Karpas-422 (cell line): ENCODE measurements around the gene A1CF. TPM values are rescaled to one million over a fixed set of nuclear protein-coding genes. Genes with fewer than 3 reads are reported as not detected.
"Not testable (repeated sequence)": the region's sequence is repeated elsewhere in the genome, so short reads cannot be mapped to it uniquely, and the experiment has no call there.

Experiments
- DNase-seq: peaks from one replicate; pipeline ENCODE4 v3.0.0-alpha.2; 2015
- H2AFZ ChIP-seq: fragments of 200-600 bp; sonication (generic); 2 replicates; pipeline ENCODE4 v1.6.1; 2014; ENCODE audit warnings: antibody characterized with exemption, low read length, mixed read lengths
- H3K27ac ChIP-seq: fragments of 200-600 bp; sonication (generic); 2 replicates; pipeline ENCODE4 v1.5.1; 2014; ENCODE audit warnings: mild to moderate bottlenecking, low read length, moderate library complexity
- H3K27me3 ChIP-seq: fragments of 200-600 bp; sonication (generic); 2 replicates; pipeline ENCODE4 v1.6.1; 2014; ENCODE audit warnings: low read length, mixed read lengths
- H3K36me3 ChIP-seq: fragments of 200-600 bp; sonication (generic); 2 replicates; pipeline ENCODE4 v1.6.1; 2014; ENCODE audit warnings: low read length, mixed read lengths; ENCODE audit not compliant: insufficient read depth
- H3K4me1 ChIP-seq: fragments of 200-600 bp; sonication (generic); 2 replicates; pipeline ENCODE4 v1.6.1; 2014; ENCODE audit warnings: mild to moderate bottlenecking, low read length, mixed read lengths
- H3K4me2 ChIP-seq: fragments of 200-600 bp; sonication (generic); 2 replicates; pipeline ENCODE4 v1.6.1; 2014; ENCODE audit warnings: low read length, low read depth, mild to moderate bottlenecking; ENCODE audit not compliant: poor library complexity, severe bottlenecking
- H3K4me3 ChIP-seq: fragments of 200-600 bp; sonication (generic); 2 replicates; pipeline ENCODE4 v1.5.1; 2014; ENCODE audit warnings: mild to moderate bottlenecking, antibody characterized with exemption, low read length, mixed read lengths
- H3K79me2 ChIP-seq: fragments of 200-600 bp; sonication (generic); 2 replicates; pipeline ENCODE4 v1.6.1; 2014; ENCODE audit warnings: mild to moderate bottlenecking, low read length, mixed read lengths
- H3K9ac ChIP-seq: fragments of 200-600 bp; sonication (generic); 2 replicates; pipeline ENCODE4 v1.6.0; 2014; ENCODE audit warnings: low read length
- H3K9me2 ChIP-seq: fragments of 200-600 bp; sonication (generic), shearing (Covaris generic); replicated peaks from 2 replicates; pipeline ENCODE4 v1.6.0; 2014; ENCODE audit warnings: mild to moderate bottlenecking, low read length, moderate library complexity; ENCODE audit not compliant: insufficient read depth
- H3K9me3 ChIP-seq: fragments of 300-700, 200-600 bp; sonication (generic); 2 replicates; pipeline ENCODE4 v1.6.1; 2014; ENCODE audit warnings: low read length, mixed read lengths
- H4K20me1 ChIP-seq: fragments of 200-600 bp; sonication (generic); 2 replicates; pipeline ENCODE4 v1.6.1; 2014; ENCODE audit warnings: mild to moderate bottlenecking, antibody characterized with exemption, low read length, low read depth; ENCODE audit not compliant: insufficient read depth
- total RNA-seq: library from RNA; depleted of rRNA; stranded (reverse); fragments of >200 nt; shearing (Covaris generic); gene quantifications from 2 replicates; pipeline ENCODE4 v1.2.3, GENCODE V29; 2014; ENCODE audit warnings: low replicate concordance

A1CF gene
- total RNA-seq, 1 experiment from 2014 or later = not detected

DNA sequence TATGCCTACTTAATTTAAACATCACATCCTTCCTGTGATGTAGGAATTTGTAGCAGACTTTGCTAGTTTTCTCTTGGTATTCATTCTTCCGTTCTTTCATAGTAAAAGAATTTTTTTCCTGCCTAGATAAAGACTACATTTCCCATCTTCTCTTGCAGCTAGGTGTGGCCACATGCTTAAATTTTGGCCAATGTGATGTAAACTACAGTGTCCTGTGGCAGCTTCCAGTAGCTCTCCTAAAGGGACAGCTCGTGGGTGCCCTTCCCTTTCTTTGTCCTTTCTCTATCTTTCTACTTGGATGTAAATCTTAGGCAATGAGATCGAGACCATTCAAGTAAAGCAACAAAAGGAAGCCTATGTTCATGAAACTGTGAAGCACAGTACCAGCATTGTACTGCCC is 87.1 kb downstream of the A1CF start:
- no peak for DNase-seq
- H4K20me1 ChIP-seq = no peaks in the 10 kb centered on the region
- no peak overlapping the region for H2AFZ ChIP-seq
- H3K79me2 ChIP-seq = no peaks in the 10 kb centered on the region
- no peak overlapping the region for H3K27ac ChIP-seq
- H3K9ac ChIP-seq = no peak overlapping the region
- no peaks in the 10 kb centered on the region for H3K27me3 ChIP-seq
- H3K4me2 ChIP-seq = no peak overlapping the region
- H3K36me3 ChIP-seq = no peaks in the 10 kb centered on the region
- H3K9me3 ChIP-seq = no peaks in the 10 kb centered on the region
- H3K4me3 ChIP-seq = no peak overlapping the region
- H3K4me1 ChIP-seq = no peaks in the 10 kb centered on the region
- H3K9me2 ChIP-seq = no peaks in the 10 kb centered on the region

DNA sequence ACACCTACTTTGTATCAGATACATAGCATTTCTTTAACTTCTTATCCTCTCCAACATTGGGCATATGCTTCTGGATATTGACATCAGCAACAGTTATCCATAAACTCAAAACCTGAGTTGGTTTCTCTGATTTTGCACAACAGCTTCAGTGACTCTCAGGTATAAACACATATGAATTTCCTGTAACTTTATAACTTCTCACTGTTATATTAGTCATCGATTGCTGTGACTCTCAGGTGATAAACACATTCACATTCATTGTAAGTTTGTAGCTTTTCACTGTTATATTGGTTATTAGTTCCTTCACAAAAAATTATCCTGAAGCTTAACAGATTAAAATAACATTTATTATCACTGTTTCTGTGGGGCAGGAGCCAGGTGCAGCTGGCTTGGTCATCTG is 88.7 kb downstream of the A1CF start:
- Histone ChIP-seq H2AFZ (no peak overlapping the region), H3K9me3 (no peaks in the 10 kb centered on the region), H3K27ac (no peak overlapping the region), H3K27me3 (no peaks in the 10 kb centered on the region), H3K4me1 (no peaks in the 10 kb centered on the region), H3K9ac (no peak overlapping the region), H3K36me3 (no peaks in the 10 kb centered on the region), H3K4me3 (no peak overlapping the region), H3K4me2 (no peak overlapping the region), H4K20me1 (no peaks in the 10 kb centered on the region), H3K79me2 (no peaks in the 10 kb centered on the region), H3K9me2 (no peaks in the 10 kb centered on the region)
- no peak for DNase-seq

DNA sequence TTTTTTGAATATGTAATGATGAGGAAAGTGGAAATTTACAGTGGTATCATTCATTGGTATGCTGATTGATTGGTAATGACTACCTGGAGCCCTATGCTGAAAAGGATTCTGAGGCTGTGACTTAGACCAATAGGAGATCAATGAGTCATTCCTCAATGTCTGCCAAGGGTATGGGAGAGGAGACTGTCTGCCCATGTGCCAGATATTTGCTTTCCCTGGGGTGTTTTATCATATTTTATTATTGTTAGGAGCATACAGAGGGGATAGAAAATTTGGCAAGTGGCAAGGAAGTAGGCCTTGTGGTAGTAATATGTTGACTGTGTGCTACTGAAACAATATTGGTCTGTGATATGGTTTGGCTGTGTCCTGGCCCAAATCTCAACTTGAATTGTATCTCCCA is 90.9 kb downstream of the A1CF start:
- no peaks in the 10 kb centered on the region for H3K36me3 ChIP-seq
- no peak overlapping the region for H3K4me2 ChIP-seq
- H3K9me2 ChIP-seq = no peaks in the 10 kb centered on the region
- H3K79me2 ChIP-seq = no peaks in the 10 kb centered on the region
- no peaks in the 10 kb centered on the region for H3K4me1 ChIP-seq
- H3K9ac ChIP-seq = no peak overlapping the region
- DNase-seq = no peak
- H3K27ac ChIP-seq = no peak overlapping the region
- H4K20me1 ChIP-seq = no peaks in the 10 kb centered on the region
- no peaks in the 10 kb centered on the region for H3K27me3 ChIP-seq
- H2AFZ ChIP-seq = no peak overlapping the region
- no peak overlapping the region for H3K4me3 ChIP-seq
- no peaks in the 10 kb centered on the region for H3K9me3 ChIP-seq

DNA sequence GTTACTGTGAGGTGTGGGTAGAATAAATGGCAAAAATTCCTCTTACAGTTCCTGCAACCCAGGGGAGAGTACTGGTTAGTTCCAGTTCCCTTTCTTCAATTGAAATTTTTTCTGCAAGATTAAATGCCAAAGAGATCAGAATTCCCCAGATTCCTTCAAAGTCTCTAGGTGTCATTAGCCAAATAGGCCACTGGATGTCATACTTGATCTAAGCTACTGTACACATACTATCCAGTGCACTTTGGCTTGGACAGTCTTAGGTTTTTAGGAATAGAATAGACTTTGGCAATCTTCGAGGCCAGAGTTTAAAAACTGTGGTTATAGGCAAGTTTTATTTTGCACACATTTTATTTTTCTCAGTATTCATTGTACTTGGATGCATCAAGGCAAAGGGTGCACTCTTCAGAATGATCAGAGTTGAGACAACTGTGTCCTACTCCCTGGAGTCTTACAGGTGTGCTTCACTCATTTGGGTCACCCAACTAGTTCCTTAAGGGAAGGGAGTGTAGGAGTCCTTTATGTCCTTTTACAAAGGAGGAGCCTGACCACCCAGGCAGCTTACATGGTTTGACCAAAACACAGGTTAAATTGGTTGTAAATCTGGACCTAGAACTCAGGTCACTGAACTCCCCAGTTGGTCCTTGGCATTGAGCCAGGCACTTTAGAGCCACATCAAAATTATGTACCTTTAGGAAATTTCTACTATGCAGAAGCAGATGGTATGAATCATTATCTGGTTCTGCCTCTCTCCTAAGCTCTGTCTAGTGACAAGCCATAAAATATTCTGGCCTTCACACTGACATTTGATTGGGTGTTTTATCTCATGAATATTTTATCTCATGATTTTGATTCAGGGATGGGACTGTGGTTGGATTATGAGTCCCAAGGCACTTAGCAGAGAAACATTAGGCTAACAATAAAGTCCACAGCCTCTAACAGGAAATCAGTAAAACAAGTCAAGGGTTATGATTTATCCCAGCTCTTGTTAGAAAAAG is 96.2 kb downstream of the A1CF start:
- Histone ChIP-seq H3K27me3 (no peaks in the 10 kb centered on the region), H3K79me2 (no peaks in the 10 kb centered on the region), H4K20me1 (no peaks in the 10 kb centered on the region), H3K36me3 (no peaks in the 10 kb centered on the region), H3K4me2 (no peak overlapping the region), H2AFZ (no peak overlapping the region), H3K9me2 (no peaks in the 10 kb centered on the region), H3K4me3 (no peak overlapping the region), H3K9ac (no peak overlapping the region), H3K9me3 (no peaks in the 10 kb centered on the region), H3K27ac (no peak overlapping the region), H3K4me1 (no peaks in the 10 kb centered on the region)
- peak; percentile 55 for DNase-seq

DNA sequence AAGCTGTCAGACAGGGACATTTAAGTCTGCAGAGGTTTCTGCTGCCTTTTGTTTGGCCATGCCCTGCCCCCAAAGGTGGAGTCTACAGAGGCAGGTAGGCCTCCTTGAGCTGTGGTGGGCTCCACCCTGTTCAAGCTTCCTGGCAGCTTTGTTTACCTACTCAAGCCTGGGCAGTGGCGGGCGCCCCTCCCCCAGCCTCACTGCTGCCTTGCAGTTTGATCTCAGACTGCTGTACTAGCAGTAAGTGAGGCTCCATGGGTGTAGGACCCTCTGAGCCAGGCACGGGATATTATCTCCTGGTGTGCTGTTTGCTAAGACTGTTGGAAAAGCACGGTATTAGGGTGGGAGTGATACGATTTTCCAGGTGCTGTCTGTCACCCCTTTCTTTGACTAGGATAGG is 97.5 kb downstream of the A1CF start:
- H3K4me2 ChIP-seq, H3K79me2 ChIP-seq, H3K4me1 ChIP-seq, H3K27me3 ChIP-seq, H3K4me3 ChIP-seq, H3K9ac ChIP-seq, H3K27ac ChIP-seq, H4K20me1 ChIP-seq, H3K9me2 ChIP-seq, H3K36me3 ChIP-seq, H3K9me3 ChIP-seq, H2AFZ ChIP-seq, DNase-seq: not testable (repeated sequence)

DNA sequence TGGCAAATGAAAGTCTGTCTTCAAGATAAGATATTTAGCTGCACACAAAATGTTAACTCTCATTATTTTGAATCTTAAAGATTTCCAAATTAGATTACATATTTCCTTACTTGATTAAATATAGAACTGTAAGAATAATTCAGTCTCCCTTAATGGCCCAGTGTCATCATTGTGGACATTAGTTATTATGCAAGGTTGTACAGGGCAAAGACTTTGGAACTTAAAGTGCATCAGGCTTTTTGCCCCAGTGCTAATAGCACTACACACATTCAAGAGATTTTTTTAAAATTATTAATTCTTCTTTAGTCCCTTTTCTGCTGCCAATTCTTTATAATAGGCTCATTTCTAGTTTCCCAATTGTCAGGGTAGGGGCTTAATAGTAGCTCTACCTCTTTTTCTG is 103.4 kb downstream of the A1CF start:
- H3K27me3 ChIP-seq, H3K9ac ChIP-seq, H3K9me2 ChIP-seq, H3K4me2 ChIP-seq, H3K36me3 ChIP-seq, DNase-seq, H3K9me3 ChIP-seq, H3K27ac ChIP-seq, H3K4me3 ChIP-seq, H3K79me2 ChIP-seq, H3K4me1 ChIP-seq, H2AFZ ChIP-seq, H4K20me1 ChIP-seq: not testable (repeated sequence)

DNA sequence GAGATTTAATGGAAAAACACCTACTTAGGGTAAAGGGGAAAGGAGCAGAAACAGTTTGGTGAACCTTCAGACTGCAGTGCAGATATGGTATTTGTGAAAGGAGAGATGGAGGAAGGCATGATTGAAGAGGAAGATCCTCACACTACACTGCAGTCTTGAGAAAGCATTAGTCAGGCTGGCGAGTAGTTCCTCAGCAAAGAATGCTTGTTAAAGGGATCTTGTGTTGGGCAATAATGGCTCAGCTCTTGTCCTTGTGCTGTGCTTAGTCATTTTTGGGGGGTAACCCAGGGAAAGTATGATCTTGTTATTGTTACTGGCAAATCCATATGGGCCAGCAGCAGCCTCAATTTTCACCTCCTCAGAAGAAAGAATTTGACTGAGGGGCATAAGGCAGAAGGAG is 105.4 kb downstream of the A1CF start:
- not testable (repeated sequence) for H3K36me3 ChIP-seq, H3K4me3 ChIP-seq, H3K9me3 ChIP-seq, H3K4me2 ChIP-seq, H3K27ac ChIP-seq, H2AFZ ChIP-seq, H3K27me3 ChIP-seq, DNase-seq, H3K9me2 ChIP-seq, H3K9ac ChIP-seq, H3K4me1 ChIP-seq, H3K79me2 ChIP-seq, H4K20me1 ChIP-seq

DNA sequence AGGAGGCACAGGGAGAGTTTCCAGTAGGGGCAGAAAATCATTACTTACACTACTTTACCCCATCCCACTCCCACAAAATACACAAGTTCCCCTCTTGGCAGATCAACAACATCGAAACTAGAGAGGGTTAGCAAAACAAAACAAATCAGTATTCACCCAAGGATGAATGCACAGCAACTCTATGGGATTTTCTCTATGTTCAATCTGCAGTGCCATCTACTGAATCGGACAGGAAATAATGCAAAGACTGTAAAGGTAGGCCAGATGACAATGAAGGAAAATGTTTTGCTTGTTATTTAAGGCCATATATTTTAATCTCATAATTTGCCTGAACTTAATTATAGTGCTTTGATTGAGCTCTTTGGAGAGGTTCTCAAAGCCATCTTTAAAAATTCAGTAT is 110.6 kb downstream of the A1CF start:
- H3K27ac ChIP-seq, H4K20me1 ChIP-seq, H3K27me3 ChIP-seq, H3K4me3 ChIP-seq, H3K9ac ChIP-seq, DNase-seq, H3K4me2 ChIP-seq, H3K9me2 ChIP-seq, H2AFZ ChIP-seq, H3K79me2 ChIP-seq, H3K9me3 ChIP-seq, H3K4me1 ChIP-seq, H3K36me3 ChIP-seq: not testable (repeated sequence)
